SIG-M5 (cell line): Measurements from ENCODE around the gene OR5L2.
"Not testable (repeated sequence)": the region's sequence is repeated elsewhere in the genome, so short reads cannot be mapped to it uniquely, and the experiment has no call there.

Experiments used
- DNase-seq: peaks from one replicate; lab custom pipeline; 2025; lab: John Stamatoyannopoulos, UW

OR5L2 gene

DNA sequence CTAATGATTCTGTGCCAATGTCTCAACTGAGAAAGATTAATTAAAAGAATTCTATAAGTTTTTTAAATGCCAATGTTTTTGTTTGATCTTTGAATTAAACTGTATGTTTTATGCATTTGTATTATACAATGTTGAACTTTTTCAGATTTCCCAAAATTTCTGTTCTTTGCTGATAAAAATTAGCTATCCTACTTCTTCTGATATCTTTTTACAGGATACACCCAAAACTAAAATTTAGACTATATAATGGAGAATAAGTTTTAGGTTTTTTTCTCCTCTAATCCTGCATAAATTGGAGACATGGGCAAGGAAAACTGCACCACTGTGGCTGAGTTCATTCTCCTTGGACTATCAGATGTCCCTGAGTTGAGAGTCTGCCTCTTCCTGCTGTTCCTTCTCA lies at the start of gene OR5L2:
OR5L2 (plus strand) TSS at position 301 of the 400 bp plus-strand sequence; CDS start at position 301, 0 bp downstream.
- no peak for DNase-seq

DNA sequence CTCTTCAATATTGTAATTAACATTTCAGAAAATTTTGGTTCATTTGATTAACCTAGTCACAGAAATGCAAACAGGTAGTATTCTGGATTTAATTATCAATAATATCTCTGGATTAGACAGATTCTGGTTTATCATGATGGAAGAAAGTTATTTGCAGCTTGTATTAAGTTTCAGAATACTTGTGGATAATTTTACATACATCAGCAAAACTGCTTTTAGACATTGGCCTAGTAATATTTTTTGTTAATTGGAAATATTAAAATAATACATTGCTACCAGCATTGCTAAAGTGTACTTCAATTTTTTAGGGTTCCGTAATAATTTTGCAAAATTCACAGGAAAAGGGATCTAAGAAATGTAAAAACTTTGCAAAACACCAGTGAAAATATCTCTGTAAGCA lies 35.4 kb upstream of the OR5L2 start:
- DNase-seq: no peak

DNA sequence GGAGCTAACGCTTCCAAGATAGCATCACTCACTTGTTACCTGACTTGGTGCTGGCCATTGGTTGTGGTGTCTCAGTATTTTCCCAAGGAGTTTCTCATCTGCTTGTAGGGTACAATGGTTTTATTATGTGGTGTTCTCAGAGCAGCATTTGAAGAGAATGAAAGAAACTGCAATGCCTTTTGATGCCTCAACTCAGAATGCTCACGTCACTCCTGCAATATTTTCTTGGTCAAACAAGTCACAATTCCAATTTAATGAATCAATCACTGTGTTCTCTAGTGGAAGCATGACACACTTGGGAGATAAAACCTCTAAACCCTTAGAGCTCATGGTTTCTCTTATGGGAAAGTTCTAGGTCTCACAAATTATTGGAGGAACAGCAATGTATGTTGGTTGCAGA lies 33.7 kb upstream of the OR5L2 start:
- no peak for DNase-seq

DNA sequence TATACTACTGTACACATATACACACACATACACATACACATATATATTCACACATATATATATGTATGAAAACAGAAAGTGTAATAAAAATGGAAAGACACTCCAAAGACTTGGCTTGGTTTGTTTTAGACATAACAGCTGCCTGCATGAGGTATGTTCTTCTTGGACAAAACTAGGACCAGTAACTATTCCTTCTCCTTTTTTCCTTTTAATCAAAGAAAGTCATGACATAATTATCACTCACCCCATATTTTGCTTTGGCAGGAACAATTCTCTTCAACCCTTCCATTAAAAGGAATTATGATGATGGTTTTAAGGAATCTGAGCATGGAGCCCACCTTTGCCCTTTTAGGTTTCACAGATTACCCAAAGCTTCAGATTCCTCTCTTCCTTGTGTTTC lies 31.8 kb upstream of the OR5L2 start, which contains the start of gene OR5D14:
OR5D14 (plus strand) TSS at position 301 of the 400 bp plus-strand sequence; CDS start at position 301, 0 bp downstream.
- no peak for DNase-seq

DNA sequence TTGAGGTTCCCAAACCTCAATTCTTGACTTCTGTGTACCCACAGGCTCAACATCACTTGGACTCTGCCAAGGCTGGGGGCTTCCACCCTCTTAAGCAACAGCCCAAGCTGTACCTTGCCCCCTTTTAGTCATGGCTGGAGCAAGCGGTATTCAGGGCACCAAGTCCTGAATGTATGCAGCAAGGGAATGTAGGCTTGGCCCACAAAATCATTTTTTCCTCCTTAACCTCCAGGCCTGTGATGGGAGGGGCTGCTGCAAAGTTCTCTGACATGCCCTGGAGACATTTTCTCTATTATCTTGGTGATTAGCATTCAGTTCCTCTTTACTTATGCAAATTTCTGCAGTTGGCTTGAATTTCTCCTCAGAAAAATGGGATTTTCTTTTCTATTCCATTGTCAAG lies 20.8 kb upstream of the OR5L2 start:
- no peak for DNase-seq

DNA sequence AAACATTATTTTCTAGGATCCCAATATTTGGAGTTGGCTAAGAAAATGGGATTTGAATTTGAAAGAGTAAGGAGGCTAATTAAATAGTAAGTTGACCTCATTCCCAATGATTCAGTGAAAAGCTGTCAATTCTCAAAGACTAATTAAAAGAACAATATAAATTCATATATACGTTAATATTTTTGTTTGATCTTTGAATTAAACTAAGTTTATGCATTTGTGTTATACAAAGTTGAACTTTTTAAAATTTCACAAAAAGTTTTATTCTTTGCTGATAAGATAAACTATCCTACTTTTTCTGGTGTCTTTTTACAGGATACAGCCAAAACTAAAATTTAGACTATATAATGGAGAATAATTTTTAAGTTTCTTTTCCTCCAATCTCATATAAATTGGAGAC lies 16.0 kb upstream of the OR5L2 start, which contains the start of gene OR5L1:
OR5L1 (plus strand) TSS at position 301 of the 400 bp plus-strand sequence. CDS start 100 bp downstream, outside the sequence.
- no peak for DNase-seq

DNA sequence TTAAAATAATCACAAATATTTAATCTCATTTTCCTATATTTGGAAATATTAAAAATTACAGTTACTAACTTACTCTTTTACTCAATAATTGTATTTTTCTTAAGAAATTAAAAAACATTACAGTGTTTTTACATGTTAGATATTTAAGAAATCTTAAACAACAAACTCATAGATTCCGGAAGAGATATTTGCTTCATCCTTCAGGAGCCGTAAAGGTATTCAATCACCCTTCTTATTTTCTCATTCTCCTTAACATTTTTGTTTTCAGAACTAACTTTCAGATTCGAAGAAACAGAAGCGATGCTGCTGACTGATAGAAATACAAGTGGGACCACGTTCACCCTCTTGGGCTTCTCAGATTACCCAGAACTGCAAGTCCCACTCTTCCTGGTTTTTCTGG lies 7.7 kb upstream of the OR5L2 start, which contains the start of gene OR5D18:
OR5D18 (plus strand) TSS at position 301 of the 400 bp plus-strand sequence; CDS start at position 301, 0 bp downstream.
- DNase-seq: no peak

DNA sequence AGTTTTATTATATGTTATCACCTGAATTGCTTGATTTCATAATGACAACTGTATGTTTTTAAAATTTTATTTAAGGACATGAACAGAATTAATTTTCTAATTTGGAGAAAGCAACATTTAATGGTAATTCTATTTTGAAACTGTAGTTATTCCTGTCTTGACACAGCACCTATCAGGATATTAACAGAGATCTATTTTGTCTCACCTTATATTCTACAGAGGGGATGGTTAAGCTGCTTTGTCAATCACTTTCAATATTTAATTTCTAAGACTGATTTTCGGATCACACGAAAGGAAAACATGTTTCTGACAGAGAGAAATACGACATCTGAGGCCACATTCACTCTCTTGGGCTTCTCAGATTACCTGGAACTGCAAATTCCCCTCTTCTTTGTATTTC lies 11.4 kb downstream of the OR5L2 start, which contains the start of gene OR5D16:
OR5D16 (plus strand) TSS at position 301 of the 400 bp plus-strand sequence; CDS start at position 301, 0 bp downstream.
- no peak for DNase-seq

DNA sequence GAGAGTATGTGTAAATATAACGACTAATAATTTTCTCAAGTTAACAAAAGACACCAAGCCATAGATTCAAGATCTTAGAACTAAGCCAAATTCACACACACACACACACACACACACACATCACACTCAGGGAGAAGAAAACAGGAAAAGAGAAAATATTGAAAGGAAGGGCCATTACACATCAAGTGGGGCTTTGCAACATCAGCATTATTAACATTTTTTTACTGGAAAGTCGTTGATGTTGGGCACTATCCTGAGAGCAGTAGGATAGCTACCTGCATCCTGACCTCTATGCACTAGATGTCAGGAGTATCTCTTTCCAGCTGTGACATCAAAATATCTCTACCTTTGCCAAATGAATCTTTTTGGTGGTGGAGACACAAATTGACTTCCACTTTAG lies 20.4 kb downstream of the OR5L2 start:
- no peak for DNase-seq

DNA sequence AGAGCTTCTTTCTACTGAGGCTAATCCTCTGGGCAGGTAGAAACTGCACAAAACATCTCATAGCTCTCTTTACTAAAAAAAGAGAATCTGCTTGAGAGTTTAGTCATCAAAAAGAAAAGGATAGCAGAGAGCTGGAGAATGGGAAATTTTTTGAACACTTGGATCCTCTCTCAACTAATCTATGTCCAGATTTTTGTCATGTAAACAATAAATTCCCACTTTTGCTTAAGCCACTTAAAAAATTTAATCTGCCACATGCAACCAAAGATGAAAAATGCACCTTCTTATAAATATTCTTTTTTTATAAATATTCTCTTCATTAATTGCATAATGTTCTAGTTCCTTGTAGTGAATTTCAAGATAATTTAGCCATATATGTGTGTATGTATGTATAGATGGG lies 22.0 kb downstream of the OR5L2 start:
- no peak for DNase-seq

DNA sequence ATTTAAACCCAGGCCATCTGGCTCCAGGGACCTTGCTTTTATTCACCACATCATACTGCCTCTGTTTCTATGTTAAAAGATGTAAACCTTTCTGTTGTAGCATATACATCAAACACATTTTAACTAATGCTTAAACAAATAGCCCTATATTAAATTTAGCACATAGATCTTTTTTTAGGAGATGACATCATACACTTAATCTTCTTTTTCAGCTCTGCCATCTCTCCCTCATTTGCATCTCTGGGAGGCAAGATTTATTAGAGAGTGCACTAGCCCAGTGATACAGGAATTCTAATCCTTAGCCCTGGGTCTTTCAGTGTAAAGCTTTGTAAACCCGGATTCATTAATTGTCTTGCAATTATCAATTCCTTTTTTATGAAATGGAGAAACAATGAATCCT lies 25.1 kb downstream of the OR5L2 start:
- no peak for DNase-seq

DNA sequence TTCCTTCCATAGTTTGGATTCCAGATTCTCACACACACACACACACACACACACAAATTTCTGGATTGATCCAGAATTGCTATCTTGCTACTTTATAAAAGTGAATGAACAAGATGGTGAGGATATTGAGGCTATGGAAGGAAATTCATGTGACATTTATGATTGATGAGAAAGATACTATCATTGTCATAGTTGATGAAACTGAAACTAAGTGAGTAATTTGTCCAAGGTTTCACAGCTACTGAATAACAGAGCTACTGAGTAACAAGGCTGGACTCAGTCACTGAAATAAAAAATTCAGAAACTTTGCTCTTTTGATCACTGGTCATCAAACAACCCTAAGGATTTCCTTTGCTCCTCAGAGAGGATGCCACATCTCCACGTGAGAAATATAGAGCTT lies 27.7 kb downstream of the OR5L2 start:
- no peak for DNase-seq

DNA sequence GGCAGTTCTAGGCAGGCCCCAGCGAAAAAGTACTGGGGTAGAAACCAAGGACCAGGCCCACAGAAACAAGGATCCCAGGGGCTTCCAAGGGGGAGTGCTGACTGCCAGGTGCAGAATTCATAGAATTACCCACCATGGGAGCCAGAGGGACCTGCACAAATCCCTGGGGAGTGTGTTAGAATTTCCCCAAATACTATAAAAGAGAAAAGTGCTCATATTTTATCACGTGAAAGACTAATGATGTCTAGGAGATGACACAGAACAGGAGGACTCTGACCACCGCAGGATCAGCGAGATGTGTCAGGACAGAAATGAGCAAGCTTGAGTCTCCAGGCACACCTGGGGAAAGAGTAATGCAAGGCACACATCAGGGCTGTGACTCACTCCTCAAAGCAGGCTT lies 40.3 kb downstream of the OR5L2 start:
- DNase-seq: not testable (repeated sequence)

DNA sequence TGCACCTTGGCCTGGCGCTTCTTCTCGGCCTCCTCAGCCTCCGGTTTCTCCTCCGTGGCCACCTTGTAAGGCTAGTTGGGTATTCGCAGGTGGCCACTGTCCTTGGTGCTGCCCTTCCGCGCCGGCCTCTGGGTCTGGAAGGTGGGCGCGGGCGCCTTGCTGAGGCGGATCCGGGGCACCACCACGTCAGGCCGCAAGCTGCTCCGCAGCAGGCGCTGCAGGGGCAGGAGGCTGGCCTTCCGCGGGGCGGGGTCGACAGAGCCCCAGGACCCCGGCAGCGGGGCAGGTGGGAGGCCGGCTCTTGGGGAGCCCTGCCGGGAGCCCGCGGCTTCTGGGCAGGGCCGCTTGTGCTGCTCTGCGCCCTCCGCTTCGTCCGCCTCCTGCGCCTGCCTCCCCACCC lies 45.7 kb downstream of the OR5L2 start:
- not testable (repeated sequence) for DNase-seq

DNA sequence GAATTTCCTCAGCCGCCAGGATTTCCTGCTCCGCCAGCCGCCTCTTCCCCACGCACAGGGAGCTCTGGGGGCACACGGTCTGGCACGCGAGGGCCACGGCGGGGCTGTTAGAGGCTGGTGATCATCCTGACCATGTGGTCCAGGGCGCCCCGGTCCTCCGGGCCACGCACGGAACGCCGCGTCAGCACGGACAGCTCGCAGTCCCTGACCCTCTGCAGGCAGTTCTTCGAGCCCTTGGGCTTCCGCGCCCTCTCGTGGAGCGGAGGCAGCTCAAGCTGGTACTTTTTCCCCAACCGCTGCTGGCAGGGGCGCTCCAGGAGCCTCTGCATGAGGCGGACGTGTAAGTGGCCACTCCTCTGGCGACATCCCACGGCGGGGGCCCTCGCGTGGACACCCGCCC lies 46.1 kb downstream of the OR5L2 start:
- DNase-seq: not testable (repeated sequence)
